H9 (cell line): ENCODE results near the gene FOXP4. TPM values are rescaled to one million over a fixed set of nuclear protein-coding genes. Genes with fewer than 3 reads are reported as not detected.
A peak's percentile ranks its signal among the peaks of the same experiment; 100 is the strongest.

Experiments used
- DNase-seq: peaks from one replicate; pipeline ENCODE4 v3.0.0-alpha.2; 2017
- H2AFZ ChIP-seq: one replicate; pipeline ENCODE4 v1.6.1; 2013; ENCODE audit warnings: mild to moderate bottlenecking, low read length, control low read depth, moderate library complexity
- H2AK5ac ChIP-seq: 2 replicates; pipeline ENCODE4 v1.6.1; 2013; ENCODE audit warnings: low read length, control low read depth, mixed read lengths; ENCODE audit not compliant: insufficient read length
- H2BK120ac ChIP-seq: one replicate; pipeline ENCODE4 v1.6.1; 2013; ENCODE audit warnings: low read depth, mild to moderate bottlenecking, low read length, control low read depth, inconsistent platforms; ENCODE audit not compliant: poor library complexity, severe bottlenecking
- H2BK12ac ChIP-seq: 2 replicates; pipeline ENCODE4 v1.6.1; 2013; ENCODE audit warnings: low read length, control low read depth, mixed read lengths, low read depth; ENCODE audit not compliant: insufficient read length
- H2BK15ac ChIP-seq: 2 replicates; pipeline ENCODE4 v1.6.1; 2013; ENCODE audit warnings: low read depth, low read length, control low read depth
- H2BK20ac ChIP-seq: one replicate; pipeline ENCODE4 v1.6.1; 2013; ENCODE audit warnings: low read depth, mild to moderate bottlenecking, low read length, control low read depth, inconsistent platforms; ENCODE audit not compliant: poor library complexity, severe bottlenecking
- H2BK5ac ChIP-seq: 2 replicates; pipeline ENCODE4 v1.6.1; 2013; ENCODE audit warnings: low read length, control low read depth, mixed read lengths; ENCODE audit not compliant: insufficient read length
- H3K14ac ChIP-seq: 2 replicates; pipeline ENCODE4 v1.6.1; 2013; ENCODE audit warnings: low read length, control low read depth; ENCODE audit not compliant: insufficient read depth
- H3K18ac ChIP-seq: 2 replicates; pipeline ENCODE4 v1.6.1; 2013; ENCODE audit warnings: low read depth, mild to moderate bottlenecking, mixed read lengths, low read length, control low read depth; ENCODE audit not compliant: insufficient read length
- H3K23ac ChIP-seq: 2 replicates; pipeline ENCODE4 v1.6.1; 2013; ENCODE audit warnings: low read length, control low read depth, mixed read lengths, low read depth; ENCODE audit not compliant: insufficient read length
- H3K23me2 ChIP-seq: 2 replicates; pipeline ENCODE4 v1.6.1; 2013; ENCODE audit warnings: low read depth, mild to moderate bottlenecking, mixed read lengths, low read length, control low read depth; ENCODE audit not compliant: insufficient read length, poor library complexity, severe bottlenecking
- H3K27ac ChIP-seq: 2 replicates; pipeline ENCODE4 v1.5.1; 2013; ENCODE audit warnings: low read length, control low read depth, mixed read lengths, low read depth; ENCODE audit not compliant: insufficient read length
- H3K27me3 ChIP-seq: 2 replicates; pipeline ENCODE4 v1.6.1; 2013; ENCODE audit warnings: low read length, control low read depth, inconsistent platforms; ENCODE audit not compliant: insufficient read depth
- H3K4ac ChIP-seq: 2 replicates; pipeline ENCODE4 v1.6.1; 2013; ENCODE audit warnings: low read depth, mild to moderate bottlenecking, control low read depth, inconsistent platforms, low read length, moderate library complexity
- H3K4me1 ChIP-seq: 2 replicates; pipeline ENCODE4 v1.6.1; 2013; ENCODE audit warnings: low read length, control low read depth, inconsistent platforms; ENCODE audit not compliant: insufficient read depth
- H3K4me2 ChIP-seq: 2 replicates; pipeline ENCODE4 v1.6.1; 2013; ENCODE audit warnings: low read length, control low read depth, mixed read lengths; ENCODE audit not compliant: insufficient read length, insufficient read depth
- H3K56ac ChIP-seq: 2 replicates; pipeline ENCODE4 v1.6.1; 2013; ENCODE audit warnings: low read depth, mild to moderate bottlenecking, mixed read lengths, low read length, control low read depth; ENCODE audit not compliant: insufficient read length
- H3K79me1 ChIP-seq: 2 replicates; pipeline ENCODE4 v1.6.1; 2013; ENCODE audit warnings: low read depth, mild to moderate bottlenecking, moderate library complexity, low read length, control low read depth, inconsistent platforms; ENCODE audit not compliant: insufficient read depth, poor library complexity, severe bottlenecking
- H3K79me2 ChIP-seq: 2 replicates; pipeline ENCODE4 v1.6.1; 2013; ENCODE audit warnings: low read length, control low read depth, inconsistent platforms; ENCODE audit not compliant: insufficient read depth
- H3K9ac ChIP-seq: 2 replicates; pipeline ENCODE4 v1.6.1; 2013; ENCODE audit warnings: low read length, control low read depth, mixed read lengths; ENCODE audit not compliant: insufficient read length; ENCODE audit errors: extremely low read depth
- H3K9me3 ChIP-seq: one replicate; pipeline ENCODE4 v1.6.1; 2013; ENCODE audit warnings: low read depth, low read length, inconsistent platforms; ENCODE audit not compliant: control insufficient read depth
- H3T11ph ChIP-seq: one replicate; pipeline ENCODE4 v1.6.1; 2013; ENCODE audit warnings: mild to moderate bottlenecking, low read length, control low read depth, inconsistent platforms
- H4K20me1 ChIP-seq: one replicate; pipeline ENCODE4 v1.6.1; 2013; ENCODE audit not compliant: control insufficient read depth, insufficient read length, insufficient read depth
- H4K5ac ChIP-seq: 2 replicates; pipeline ENCODE4 v1.6.1; 2013; ENCODE audit warnings: low read depth, mild to moderate bottlenecking, mixed read lengths, low read length, control low read depth; ENCODE audit not compliant: insufficient read length
- H4K8ac ChIP-seq: replicated peaks from 2 replicates; pipeline ENCODE4 v1.6.1; 2013; ENCODE audit warnings: low read length, control low read depth, mixed read lengths, low read depth; ENCODE audit not compliant: insufficient read length
- H4K91ac ChIP-seq: 2 replicates; pipeline ENCODE4 v1.6.1; 2013; ENCODE audit warnings: low read depth, mild to moderate bottlenecking, moderate library complexity, mixed read lengths, low read length, control low read depth; ENCODE audit not compliant: insufficient read length
- H3K27ac Mint-ChIP-seq, 3 experiments: 2 replicates in 2 of 3; 3 replicates in 1 of 3; pipeline ENCODE4 v1.8.0; 2020 to 2021; ENCODE audit warnings: mixed read lengths in 3 of 3, mild to moderate bottlenecking in 1 of 3, moderate library complexity in 1 of 3
- H3K27me3 Mint-ChIP-seq: 2 replicates; pipeline ENCODE4 v1.8.0; 2021; ENCODE audit warnings: low read depth, mild to moderate bottlenecking, moderate library complexity, mixed read lengths
- H3K36me3 Mint-ChIP-seq, 3 experiments: 2 replicates in 2 of 3; 3 replicates in 1 of 3; pipeline ENCODE4 v1.8.0; 2020 to 2021; ENCODE audit warnings: low read depth in 3 of 3, mixed read lengths in 3 of 3; ENCODE audit not compliant: insufficient read depth in 1 of 3
- H3K4me1 Mint-ChIP-seq, 2 experiments: 2 replicates each; pipeline ENCODE4 v1.8.0; 2020; ENCODE audit warnings: mixed read lengths in 2 of 2
- H3K4me3 Mint-ChIP-seq, 2 experiments: 2 replicates in 1 of 2; 3 replicates in 1 of 2; pipeline ENCODE4 v1.8.0; 2020 to 2021; ENCODE audit warnings: mild to moderate bottlenecking in 2 of 2, mixed read lengths in 2 of 2, moderate library complexity in 1 of 2
- H3K9me3 Mint-ChIP-seq, 2 experiments: 2 replicates in 1 of 2; 3 replicates in 1 of 2; pipeline ENCODE4 v1.8.0; 2020; ENCODE audit warnings: mild to moderate bottlenecking in 2 of 2, mixed read lengths in 2 of 2, moderate library complexity in 1 of 2
- CTCF ChIP-seq: fragments of 200-600 bp; sonication (generic); conservative IDR thresholded peaks from 3 replicates; pipeline ENCODE4 v1.8.0; 2021; ENCODE audit warnings: antibody characterized with exemption, mild to moderate bottlenecking
- WGBS: extraction: QIAGEN DNeasy Blood & Tissue Kit; methylation state at CpG from one replicate; pipeline ENCODE4 v1.1.7; 2013; ENCODE audit warnings: missing lambda C conversion rate, low lambda C conversion rate, mixed read lengths; ENCODE audit not compliant: insufficient read length; ENCODE audit errors: extremely low coverage; 5-methylcytosine and 5-hydroxymethylcytosine counted together
- total RNA-seq: library from RNA; stranded (reverse); gene quantifications from 2 replicates; pipeline ENCODE4 v1.2.1, GENCODE V29; 2021

Gene FOXP4
- total RNA-seq, 1 experiment from 2014 or later: 18.2 TPM

- Histone ChIP-seq H2BK120ac (no peak overlapping the region), H3K79me2 (no peaks in the 10 kb centered on the region; the same call in 1 of the 2 replicates), H3K4me1 (peaks cover 5% of the 10 kb centered on the region; the same call in 1 of the 2 replicates), H4K91ac (no peak overlapping the region), H3K9me3 (no peaks in the 10 kb centered on the region), H2AK5ac (no peak overlapping the region), H2AFZ (no peak overlapping the region), H3K18ac (no peak overlapping the region), H3T11ph (no peak overlapping the region), H3K14ac (no peak overlapping the region), H3K4ac (no peak overlapping the region), H3K4me2 (peak overlapping the region; percentile 70), H4K5ac (no peak overlapping the region), H2BK12ac (no peak overlapping the region), H4K20me1 (no peaks in the 10 kb centered on the region), H3K56ac (no peak overlapping the region), H3K9ac (no peak overlapping the region), H2BK5ac (no peak overlapping the region), H4K8ac (no peak overlapping the region), H3K79me1 (no peaks in the 10 kb centered on the region), H2BK15ac (no peak overlapping the region), H3K23me2 (peaks cover 18% of the 10 kb centered on the region), H3K27ac (no peak overlapping the region), H3K23ac (no peak overlapping the region), H2BK20ac (no peak overlapping the region), H3K27me3 (peaks cover 3% of the 10 kb centered on the region; the same call in 1 of the 2 replicates)
- peak; percentile 80 for DNase-seq
- WGBS: no CpG with 5 or more reads among the region's 31 CpGs
- Mint-ChIP-seq H3K27me3 (peaks cover 70% of the 10 kb centered on the region), H3K36me3 (peaks cover 6 to 10% (median 10%) of the 10 kb centered on the region in 3 experiments), H3K4me1 (peaks cover 38 to 40% of the 10 kb centered on the region in 2 experiments), H3K9me3 (no peaks in the 10 kb centered on the region; a peak in 1 of 5 replicates), H3K4me3 (peak overlapping the region; percentile 55 to 85), H3K27ac (no peak overlapping the region)
- TF ChIP-seq CTCF: no peak
Measured at GRCh38 chr6:41636833-41637193, 90.6 kb downstream of the FOXP4 start.
